H1 (cell line): ENCODE results near the gene TAS2R40. TPM values are rescaled to one million over a fixed set of nuclear protein-coding genes. Genes with fewer than 3 reads are reported as not detected.

Source experiments
- CTCF ChIA-PET: fragments of 300-600 bp; sonication (Branson Sonifier 250); formaldehyde crosslinking; loops from one replicate; lab custom pipeline; 2021; ENCODE audit not compliant: partially characterized antibody; lab: Charles Lee
- POLR2A ChIA-PET: fragments of 300-600 bp; sonication (Branson Sonifier 250); formaldehyde crosslinking; loops from one replicate; lab custom pipeline; 2021; ENCODE audit warnings: inconsistent platforms; ENCODE audit not compliant: partially characterized antibody; lab: Charles Lee
- DNase-seq, 2 experiments: peaks; one replicate each; pipeline versions ENCODE4 v3.0.0 to v3.0.0-alpha.2; 2010 to 2022; ENCODE audit warnings: low spot score in 2 of 2, low read depth in 1 of 2, mixed read lengths in 1 of 2
- FAIRE-seq: peaks from 2 replicates; lab custom pipeline; 2011; peaks lifted over from hg19 to GRCh38; lab: Jason Lieb, UNC
- H2AFZ ChIP-seq: 2 replicates; pipeline ENCODE4 v1.8.1; 2012; ENCODE audit warnings: low read length, inconsistent platforms
- H2AK5ac ChIP-seq: 2 replicates; pipeline ENCODE4 v1.6.1; 2013; ENCODE audit warnings: low read depth, low read length
- H2BK120ac ChIP-seq: replicated peaks from 2 replicates; pipeline ENCODE3; 2013; ENCODE audit warnings: low read depth, low read length, inconsistent platforms
- H2BK12ac ChIP-seq: 2 replicates; pipeline ENCODE4 v1.6.1; 2013; ENCODE audit warnings: low read depth, low read length
- H2BK15ac ChIP-seq: 2 replicates; pipeline ENCODE4 v1.6.1; 2013; ENCODE audit warnings: low read length
- H2BK20ac ChIP-seq: 2 replicates; pipeline ENCODE4 v1.6.1; 2013; ENCODE audit warnings: low read length
- H2BK5ac ChIP-seq: 2 replicates; pipeline ENCODE4 v1.6.1; 2013; ENCODE audit warnings: low read depth, low read length
- H3K14ac ChIP-seq: 2 replicates; pipeline ENCODE4 v1.6.1; 2013; ENCODE audit warnings: inconsistent platforms; ENCODE audit not compliant: insufficient read length
- H3K18ac ChIP-seq: 2 replicates; pipeline ENCODE4 v1.6.1; 2013; ENCODE audit warnings: low read length; ENCODE audit errors: extremely low read depth
- H3K23ac ChIP-seq: 2 replicates; pipeline ENCODE4 v1.6.1; 2013; ENCODE audit warnings: inconsistent platforms; ENCODE audit not compliant: insufficient read length
- H3K23me2 ChIP-seq: 2 replicates; pipeline ENCODE4 v1.6.1; 2013; ENCODE audit warnings: low read depth, low read length
- H3K27ac ChIP-seq: 2 replicates; pipeline ENCODE4 v1.6.1; 2011; ENCODE audit warnings: low read depth, low read length, inconsistent platforms
- H3K27me3 ChIP-seq, 4 experiments: replicated peaks in 1 of 4; 1 replicate in 1 of 4; 2 replicates in 3 of 4; pipeline versions ENCODE4 v1.6.1 to v1.8.1; 2011 to 2013; ENCODE audit warnings: low read length in 3 of 4, mild to moderate bottlenecking in 3 of 4, inconsistent platforms in 2 of 4, mixed read lengths in 2 of 4, moderate library complexity in 1 of 4; ENCODE audit not compliant: control insufficient read depth in 3 of 4, insufficient read depth in 3 of 4; ENCODE audit errors: extremely low read depth in 1 of 4
- H3K36me3 ChIP-seq, 4 experiments: 2 replicates each; pipeline versions ENCODE4 v1.6.1 to v1.8.1; 2011 to 2013; ENCODE audit warnings: mild to moderate bottlenecking in 4 of 4, low read length in 3 of 4, moderate library complexity in 2 of 4, control low read depth in 1 of 4, inconsistent platforms in 1 of 4; ENCODE audit not compliant: insufficient read depth in 4 of 4, control insufficient read depth in 2 of 4
- H3K4ac ChIP-seq: replicated peaks from 2 replicates; pipeline ENCODE3; 2013; ENCODE audit warnings: low read length, low read depth, mixed read lengths, inconsistent platforms; ENCODE audit not compliant: insufficient read length
- H3K4me1 ChIP-seq, 4 experiments: replicated peaks in 1 of 4; 1 replicate in 1 of 4; 2 replicates in 3 of 4; pipeline versions ENCODE4 v1.6.1 to v1.8.1; 2011 to 2013; ENCODE audit warnings: low read length in 3 of 4, inconsistent platforms in 2 of 4, mixed read lengths in 1 of 4; ENCODE audit not compliant: insufficient read depth in 4 of 4, control insufficient read depth in 3 of 4
- H3K4me2 ChIP-seq, 2 experiments: 2 replicates each; pipeline versions ENCODE4 v1.6.1 to v1.8.1; 2011 to 2013; ENCODE audit warnings: low read depth in 2 of 2, low read length in 2 of 2, control low read depth in 1 of 2, inconsistent platforms in 1 of 2, mild to moderate bottlenecking in 1 of 2; ENCODE audit not compliant: insufficient read depth in 1 of 2
- H3K4me3 ChIP-seq, 4 experiments: fragments of 200-600, 300-600 bp in 1 of 4; sonication (generic), shearing (Covaris generic), sonication (Bioruptor Twin) in 1 of 4; 2 replicates each; pipeline versions ENCODE4 v1.5.1 to v1.8.1; 2011 to 2016; ENCODE audit warnings: low read length in 4 of 4, low read depth in 3 of 4, control low read depth in 2 of 4, inconsistent platforms in 2 of 4, mild to moderate bottlenecking in 2 of 4, mixed read lengths in 1 of 4, moderate library complexity in 1 of 4; ENCODE audit not compliant: insufficient read depth in 2 of 4; ENCODE audit errors: extremely low read depth in 1 of 4
- H3K56ac ChIP-seq: replicated peaks from 2 replicates; pipeline ENCODE3; 2013; ENCODE audit warnings: low read depth, mild to moderate bottlenecking, mixed read lengths, low read length, inconsistent platforms; ENCODE audit not compliant: insufficient read length
- H3K79me1 ChIP-seq: 2 replicates; pipeline ENCODE4 v1.6.1; 2013; ENCODE audit warnings: low read depth, low read length, control low read depth
- H3K79me2 ChIP-seq, 2 experiments: 2 replicates each; pipeline versions ENCODE4 v1.6.1 to v1.8.1; 2012 to 2013; ENCODE audit warnings: low read length in 2 of 2, mild to moderate bottlenecking in 2 of 2, inconsistent platforms in 1 of 2; ENCODE audit not compliant: insufficient read depth in 2 of 2, control insufficient read depth in 1 of 2
- H3K9ac ChIP-seq, 4 experiments: replicated peaks in 1 of 4; 1 replicate in 1 of 4; 2 replicates in 3 of 4; pipeline versions ENCODE4 v1.6.1 to v1.8.1; 2011 to 2013; ENCODE audit warnings: low read depth in 3 of 4, low read length in 3 of 4, control low read depth in 2 of 4, mild to moderate bottlenecking in 2 of 4, moderate library complexity in 2 of 4, inconsistent platforms in 1 of 4; ENCODE audit errors: extremely low read depth in 1 of 4
- H3K9me3 ChIP-seq, 2 experiments: 2 replicates each; pipeline versions ENCODE4 v1.6.1 to v1.8.1; 2012 to 2013; ENCODE audit warnings: mild to moderate bottlenecking in 2 of 2, moderate library complexity in 2 of 2, control low read depth in 1 of 2, inconsistent platforms in 1 of 2, low read depth in 1 of 2, low read length in 1 of 2, mixed read lengths in 1 of 2; ENCODE audit not compliant: insufficient read depth in 2 of 2
- H4K20me1 ChIP-seq, 2 experiments: replicated peaks in 1 of 2; 2 replicates each; pipeline versions ENCODE3 to v1.8.1; 2011 to 2013; ENCODE audit warnings: inconsistent platforms in 2 of 2, low read length in 2 of 2, mild to moderate bottlenecking in 1 of 2; ENCODE audit not compliant: insufficient read depth in 2 of 2, control insufficient read depth in 1 of 2
- H4K5ac ChIP-seq: 2 replicates; pipeline ENCODE4 v1.6.1; 2013; ENCODE audit warnings: low read length, low read depth, mixed read lengths, inconsistent platforms; ENCODE audit not compliant: insufficient read length
- H4K8ac ChIP-seq: 2 replicates; pipeline ENCODE4 v1.8.0; 2013; ENCODE audit warnings: mild to moderate bottlenecking, moderate library complexity, low read length, inconsistent platforms; ENCODE audit not compliant: insufficient read depth; ENCODE audit errors: extremely low read depth
- H4K91ac ChIP-seq: replicated peaks from 2 replicates; pipeline ENCODE3; 2013; ENCODE audit warnings: low read length, mixed read lengths, inconsistent platforms; ENCODE audit not compliant: insufficient read length
- CHD2 ChIP-seq: IDR thresholded peaks from 2 replicates; pipeline ENCODE4 v1.6.1; 2012; ENCODE audit warnings: low read length, improper control_type of control experiment
- NRF1 ChIP-seq: IDR thresholded peaks from 2 replicates; pipeline ENCODE4 v1.6.1; 2011; ENCODE audit warnings: mild to moderate bottlenecking, low read depth, low read length, improper control_type of control experiment
- WGBS, 2 experiments: shearing (Covaris generic) in 1 of 2; methylation state at CpG; one replicate each; pipeline versions ENCODE4 v1.1.6 to v1.1.7; 2013 to 2015; ENCODE audit warnings: low lambda C conversion rate in 2 of 2, mixed read lengths in 2 of 2, inconsistent platforms in 1 of 2, low coverage in 1 of 2, missing lambda C conversion rate in 1 of 2; ENCODE audit not compliant: insufficient replicate concordance in 2 of 2, insufficient coverage in 1 of 2, insufficient read length in 1 of 2; ENCODE audit errors: extremely low coverage in 1 of 2, missing lambda C conversion rate in 1 of 2; 5-methylcytosine and 5-hydroxymethylcytosine counted together
- polyA plus RNA-seq, 7 experiments: library from polyadenylated mRNA; depleted of rRNA in 3 of 7; stranded (reverse) in 5 of 7; unstranded in 2 of 7; fragments of >200 nt in 5 of 7; fragments of 200-250 nt in 2 of 7; gene quantifications; 1 replicate in 5 of 7; 2 replicates in 1 of 7; 4 replicates in 1 of 7; pipeline versions ENCODE4 v1.2.1 to v1.2.3, GENCODE V29; 2011 to 2013; ENCODE audit warnings: missing spikeins in 2 of 7, mixed read lengths in 2 of 7
- total RNA-seq: library from RNA; stranded (reverse); fragmentation: NEBNext Ultra II Directional; extraction: Animal tissue kit (Norgen Biotek cat#: 25700); gene quantifications from 2 replicates; pipeline ENCODE4 v1.2.1, GENCODE V29; 2021

The TAS2R40 gene
- total and polyA plus RNA-seq, 2 of the 8 experiments (the other 6 are each of a cell fraction or from before 2014, with no cell fraction given), result not detected

DNA sequence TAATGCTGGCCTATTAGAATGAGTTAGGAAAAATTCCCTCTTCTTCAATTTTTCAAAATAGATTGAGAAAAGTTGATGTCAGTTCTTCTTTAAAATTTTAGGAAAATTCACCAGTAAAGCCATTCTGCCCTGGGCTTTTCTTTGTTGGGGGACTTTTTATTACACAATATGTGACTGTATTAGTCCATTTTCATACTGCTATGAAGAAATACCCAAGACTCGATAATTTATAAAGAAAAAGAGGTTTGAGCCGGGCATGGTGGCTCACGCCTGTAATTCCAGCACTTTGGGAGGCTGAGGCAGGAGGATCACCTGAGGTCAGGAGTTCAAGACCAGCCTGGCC, 12.7 kb downstream of the TAS2R40 start:
- H3K18ac ChIP-seq, result no peak overlapping the region
- no peaks in the 10 kb centered on the region for H3K36me3 ChIP-seq
- peaks cover 0 to 8% of the 10 kb centered on the region in 2 experiments; a peak in 1 of 4 replicates for H3K79me2 ChIP-seq
- no peak overlapping the region for H3K4me2 ChIP-seq
- H3K23me2 ChIP-seq, result peaks cover 10% of the 10 kb centered on the region; the same call in 1 of the 2 replicates
- H2BK120ac ChIP-seq, result no peak overlapping the region
- POLR2A ChIA-PET, result no interaction called here
- no peak overlapping the region for H3K27ac ChIP-seq
- H2BK20ac ChIP-seq, result no peak overlapping the region
- H4K91ac ChIP-seq, result no peak overlapping the region
- peaks cover 0 to 9% of the 10 kb centered on the region in 2 experiments for H4K20me1 ChIP-seq
- peaks cover 0 to under 1% (median 0%) of the 10 kb centered on the region in 4 experiments; a peak in 1 of 7 replicates for H3K4me1 ChIP-seq
- no peak overlapping the region for H2AFZ ChIP-seq
- CTCF ChIA-PET, result interaction anchor here (0.7 kb wide), 1 partner anchor 13 kb away, joined by 3 read pairs; no protein-coding TSS in a partner anchor
- peaks cover 2 to 3% of the 10 kb centered on the region in 2 experiments; a peak in 2 of 4 replicates for H3K9me3 ChIP-seq
- H3K4ac ChIP-seq, result no peak overlapping the region
- H3K14ac ChIP-seq, result no peak overlapping the region
- no peaks in the 10 kb centered on the region for H3K79me1 ChIP-seq
- H3K27me3 ChIP-seq, result no peaks in the 10 kb centered on the region
- DNase-seq (no peak), FAIRE-seq (no peak)
- no peak overlapping the region for H3K9ac ChIP-seq
- no peak overlapping the region for H2BK15ac ChIP-seq
- H2BK12ac ChIP-seq, result no peak overlapping the region
- H2AK5ac ChIP-seq, result no peak overlapping the region
- WGBS, 2 experiments, result 100% methylated on average over 3 of the region's 3 CpGs; no CpG with 5 or more reads in 1 of the 2 experiments
- H4K8ac ChIP-seq, result no peak overlapping the region
- no peak overlapping the region for H2BK5ac ChIP-seq
- H3K56ac ChIP-seq, result no peak overlapping the region
- H3K4me3 ChIP-seq, result no peak overlapping the region
- H4K5ac ChIP-seq, result no peak overlapping the region
- H3K23ac ChIP-seq, result no peak overlapping the region
- TF ChIP-seq NRF1 (no peak), CHD2 (no peak)
